Measurements from ENCODE around the gene ELOVL1.
"Not testable (repeated sequence)": the region's sequence is repeated elsewhere in the genome, so short reads cannot be mapped to it uniquely, and the experiment has no call there.

ELOVL1 gene

DNA sequence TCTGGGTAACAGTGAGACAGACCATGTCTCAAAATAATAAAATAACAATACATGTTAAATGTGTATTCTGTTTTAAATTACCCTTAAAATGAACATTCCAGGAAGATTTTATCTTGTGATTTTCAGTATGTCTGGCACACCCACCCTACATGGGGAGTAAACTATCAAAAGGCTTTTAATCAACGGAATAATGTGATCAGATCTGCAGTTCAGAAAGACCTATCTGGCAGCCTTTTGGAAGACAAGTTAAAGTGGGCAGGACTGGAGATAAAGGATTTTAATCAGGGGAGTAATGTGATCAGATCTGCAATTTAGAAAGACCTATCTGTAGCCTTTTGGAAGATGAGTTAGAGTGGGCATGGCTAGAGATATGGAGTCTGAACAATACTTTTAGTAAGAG lies 11.7 kb upstream of the ELOVL1 start:
- no peak for DNase-seq

GRCh38 chr1:43377831-43378230 lies 10.0 kb upstream of the ELOVL1 start:
- no peak for DNase-seq

GRCh38 chr1:43376723-43377235 lies 9.0 kb upstream of the ELOVL1 start:
- no peak for DNase-seq

- DNase-seq = no peak
Observed at GRCh38 chr1:43373066-43373940, 5.5 kb upstream of the ELOVL1 start.

- DNase-seq = no peak
Observed at GRCh38 chr1:43372172-43372571, 4.4 kb upstream of the ELOVL1 start.

GRCh38 chr1:43370564-43370963 lies 2.8 kb upstream of the ELOVL1 start:
- DNase-seq = no peak

DNA sequence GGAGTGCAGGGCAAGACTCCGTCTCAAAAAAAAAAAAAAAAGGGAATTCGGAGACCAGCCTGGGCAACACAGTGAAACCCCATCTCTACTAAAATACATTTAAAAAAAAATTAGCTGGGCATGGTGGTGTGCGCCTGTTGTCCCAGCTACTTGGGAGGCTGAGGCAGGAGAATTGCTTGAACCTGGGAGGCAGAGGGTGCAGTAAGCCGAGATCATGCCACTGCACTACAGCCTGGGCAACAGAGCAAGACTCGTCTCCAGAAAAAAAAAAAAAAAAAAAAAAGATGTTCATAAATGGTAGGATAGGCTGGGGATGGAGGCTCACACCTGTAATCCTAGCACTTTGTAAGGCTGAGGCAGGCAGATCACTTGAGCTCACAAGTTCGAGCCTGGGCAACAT lies 2.0 kb upstream of the ELOVL1 start:
- DNase-seq = not testable (repeated sequence)

DNA sequence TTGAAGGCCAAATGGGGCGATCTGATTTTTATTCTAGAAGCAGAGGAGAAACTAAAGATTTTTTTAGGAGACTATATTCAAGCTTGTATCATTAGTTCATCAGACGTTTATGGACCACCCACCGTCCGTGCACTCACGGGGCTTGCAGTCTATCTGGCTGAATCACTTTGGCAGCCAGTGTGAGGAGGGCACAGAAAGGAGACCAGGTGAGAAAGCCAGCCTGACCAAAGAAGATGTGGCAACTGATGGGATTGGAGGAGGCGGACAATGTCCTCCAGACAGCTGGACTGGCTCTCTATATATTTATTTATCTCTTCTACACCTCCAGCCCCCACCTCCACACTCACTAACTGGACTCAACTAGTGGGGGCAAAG lies 822 bp upstream of the ELOVL1 start:
- DNase-seq = no peak

- DNase-seq = peak in 1 of 2 donors; percentile 28
Observed at GRCh38 chr1:43367026-43367903, 546 bp downstream of the ELOVL1 start.

DNA sequence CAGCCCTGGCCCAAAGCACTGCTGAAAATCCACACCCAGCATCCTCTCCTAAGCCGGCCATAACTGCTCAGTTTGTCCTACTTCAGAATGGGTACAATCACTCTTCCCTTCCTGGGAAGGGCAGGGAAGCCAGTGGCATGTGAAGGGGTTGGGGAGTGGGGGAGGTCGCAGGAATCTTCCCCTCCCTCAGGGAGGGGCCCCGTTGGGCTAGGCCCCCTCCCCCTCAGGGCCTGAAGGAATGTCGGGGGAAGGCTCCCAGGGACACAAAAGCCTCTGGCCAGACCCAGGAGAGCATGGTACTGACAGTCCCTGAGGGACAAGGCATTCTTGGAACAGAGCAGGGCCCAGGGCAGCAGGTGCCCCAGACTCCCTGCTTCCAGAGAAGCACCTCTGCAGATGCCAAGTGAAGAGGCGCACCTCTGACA lies 1.2 kb downstream of the ELOVL1 start:
- no peak for DNase-seq

DNA sequence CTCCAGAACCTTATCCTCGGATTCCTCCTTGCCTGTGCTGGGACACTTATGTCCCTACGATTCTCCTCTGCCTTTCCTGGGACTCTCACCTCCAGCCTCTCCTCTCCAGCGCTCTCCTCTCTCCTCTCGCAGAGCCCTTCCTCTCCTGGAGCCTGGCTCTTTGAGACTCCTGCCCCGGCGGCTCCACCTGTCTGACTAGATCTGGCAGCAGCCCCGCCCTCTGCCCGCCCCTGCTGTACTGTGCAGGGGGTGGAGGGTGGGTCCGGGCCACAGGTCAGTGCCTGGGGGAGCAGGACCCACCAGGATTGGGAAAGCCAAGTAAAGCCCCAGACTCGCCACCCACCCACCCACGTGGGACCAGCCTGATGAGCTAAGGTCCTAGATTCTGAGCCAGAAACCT lies 1.6 kb downstream of the ELOVL1 start:
- DNase-seq = no peak

DNA sequence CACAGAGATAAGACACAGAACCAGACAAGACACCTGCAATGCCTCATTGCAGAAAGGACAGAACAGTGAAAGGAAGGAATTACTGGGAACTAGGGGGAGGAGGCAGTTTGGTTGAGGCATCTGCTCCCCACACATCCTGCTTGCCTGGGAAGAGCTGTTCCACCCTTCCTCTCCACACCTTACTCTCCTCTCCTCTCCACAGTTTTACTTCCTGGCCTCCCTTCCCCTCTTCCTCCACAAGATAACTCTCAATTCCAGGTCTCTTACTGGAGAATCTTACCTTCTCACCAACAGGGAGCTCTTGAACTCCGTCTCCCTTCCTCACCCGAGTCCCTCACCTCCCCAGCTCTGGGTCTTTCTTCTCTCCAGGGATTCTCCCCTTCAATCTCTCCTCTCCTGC lies 2.1 kb downstream of the ELOVL1 start:
- DNase-seq = no peak

- DNase-seq = no peak
Observed at GRCh38 chr1:43363935-43364525, 3.8 kb downstream of the ELOVL1 start.

DNA sequence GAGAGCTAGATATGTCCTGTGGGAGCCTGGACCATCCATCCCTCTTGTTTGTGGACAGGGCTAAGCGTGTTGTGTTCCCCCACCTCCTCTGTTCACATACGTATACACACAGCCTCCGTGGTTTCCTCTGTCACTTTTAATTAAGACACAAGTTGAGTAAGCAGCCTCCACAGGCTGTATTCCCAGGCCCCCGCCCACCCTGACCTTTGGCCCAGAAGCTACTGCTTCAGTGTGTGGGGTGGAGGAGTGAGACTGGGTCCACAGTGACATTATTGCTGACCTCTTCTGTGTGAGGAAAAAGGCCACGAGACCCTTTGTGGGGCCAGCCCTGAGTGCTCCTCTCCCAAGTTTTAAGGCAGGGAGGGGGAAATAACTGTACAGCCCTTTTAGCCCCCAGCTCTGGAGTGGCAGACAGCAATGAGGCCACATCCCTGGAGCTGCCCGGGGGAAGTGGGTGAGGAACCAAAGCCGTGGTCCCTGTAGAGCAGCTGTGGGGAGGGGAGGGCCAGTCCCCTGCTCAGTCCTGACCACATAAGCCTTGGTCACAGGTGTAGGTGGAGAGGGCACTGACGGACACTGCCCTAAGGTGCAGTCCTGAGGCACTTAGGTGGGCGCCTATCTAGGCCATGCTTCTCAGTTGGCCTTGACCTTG lies 4.4 kb downstream of the ELOVL1 start:
- DNase-seq = no peak

DNA sequence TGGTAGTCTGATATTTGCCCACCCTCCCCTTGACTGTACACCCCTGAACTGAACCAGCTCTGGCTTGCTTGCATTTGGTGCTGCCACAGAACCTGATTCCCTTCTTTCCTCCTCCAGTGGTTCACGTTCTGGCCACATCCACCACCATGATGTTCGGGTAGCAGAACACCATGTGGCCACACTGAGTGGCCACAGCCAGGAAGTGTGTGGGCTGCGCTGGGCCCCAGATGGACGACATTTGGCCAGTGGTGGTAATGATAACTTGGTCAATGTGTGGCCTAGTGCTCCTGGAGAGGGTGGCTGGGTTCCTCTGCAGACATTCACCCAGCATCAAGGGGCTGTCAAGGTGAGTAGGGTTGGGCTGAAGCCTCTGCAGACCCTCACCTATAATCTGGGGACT lies 7.2 kb downstream of the ELOVL1 start:
- DNase-seq = no peak

DNA sequence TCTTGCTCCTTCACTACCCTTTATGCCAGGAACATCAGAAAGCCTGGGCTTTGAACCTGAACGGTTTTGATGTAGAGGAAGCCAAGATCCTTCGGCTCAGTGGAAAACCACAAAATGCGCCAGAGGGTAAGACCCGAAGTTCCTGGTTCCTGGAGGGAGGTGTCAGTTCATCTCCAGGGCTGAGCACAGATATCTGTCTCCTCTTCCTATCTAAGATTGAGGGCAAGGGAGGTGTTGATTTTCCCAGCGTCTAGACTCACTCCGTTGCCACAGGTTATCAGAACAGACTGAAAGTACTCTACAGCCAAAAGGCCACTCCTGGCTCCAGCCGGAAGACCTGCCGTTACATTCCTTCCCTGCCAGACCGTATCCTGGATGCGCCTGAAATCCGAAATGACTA lies 8.1 kb downstream of the ELOVL1 start:
- no peak for DNase-seq

- DNase-seq = peak; percentile 94 to 97
Observed at GRCh38 chr1:43358746-43359693, 8.8 kb downstream of the ELOVL1 start, which contains the start of gene CDC20. Gene CDC20, plus strand, starts transcription at chr1:43358981. Its CDS starts 235 bp downstream, at chr1:43359216.

DNA sequence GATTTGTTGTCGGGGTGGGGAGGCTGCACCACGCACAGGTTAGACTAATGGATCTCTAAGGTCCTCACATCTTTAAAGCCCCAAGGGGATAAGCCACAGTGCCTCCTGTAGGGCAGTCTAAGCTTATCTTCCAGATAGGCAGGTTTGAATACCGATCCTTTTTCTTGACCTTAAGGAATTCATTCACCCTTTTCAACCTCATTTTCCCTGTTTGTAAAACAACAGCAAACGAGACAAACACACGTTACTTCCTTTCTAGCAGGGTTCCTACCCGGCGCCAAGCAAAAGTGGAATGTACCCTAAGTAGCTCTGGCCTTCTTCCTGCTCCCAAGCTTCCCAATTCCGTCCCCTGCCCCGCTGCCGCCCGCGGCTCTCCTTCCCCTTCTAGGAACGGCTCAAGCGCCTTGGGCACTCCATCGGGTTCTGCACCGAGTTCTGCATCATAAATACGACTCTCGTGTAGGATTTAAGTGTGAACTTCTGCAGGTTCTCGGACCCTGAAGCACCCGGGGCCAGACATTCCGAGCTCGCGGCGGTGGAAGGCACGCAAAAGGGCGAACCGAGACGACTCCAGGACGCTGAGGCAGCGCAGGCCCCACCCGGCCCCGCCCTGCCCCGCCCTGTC lies 9.6 kb downstream of the ELOVL1 start:
- DNase-seq = peak in 1 of 2 donors; percentile 37

DNA sequence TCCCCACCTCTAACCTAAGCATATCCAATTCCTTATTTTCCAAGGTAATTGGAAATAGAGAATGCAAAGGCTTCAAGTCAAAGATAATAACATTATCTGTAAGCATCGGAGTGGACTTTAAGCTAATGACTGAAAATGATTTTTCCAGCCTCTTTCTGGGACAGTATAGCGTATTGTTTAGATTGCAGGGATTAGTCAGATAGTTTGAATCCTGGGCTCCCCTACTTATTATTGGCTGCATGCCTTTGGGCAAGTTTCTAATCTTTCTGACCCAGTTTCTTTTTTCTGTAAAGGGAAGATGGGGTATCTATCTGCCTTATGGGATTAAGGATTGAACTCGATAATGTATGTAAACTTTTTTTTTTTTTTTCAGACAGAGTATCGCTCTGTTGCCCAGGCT lies 10.6 kb downstream of the ELOVL1 start:
- DNase-seq = no peak

- DNase-seq = no peak
Observed at GRCh38 chr1:43354936-43355335, 12.9 kb downstream of the ELOVL1 start.

DNA sequence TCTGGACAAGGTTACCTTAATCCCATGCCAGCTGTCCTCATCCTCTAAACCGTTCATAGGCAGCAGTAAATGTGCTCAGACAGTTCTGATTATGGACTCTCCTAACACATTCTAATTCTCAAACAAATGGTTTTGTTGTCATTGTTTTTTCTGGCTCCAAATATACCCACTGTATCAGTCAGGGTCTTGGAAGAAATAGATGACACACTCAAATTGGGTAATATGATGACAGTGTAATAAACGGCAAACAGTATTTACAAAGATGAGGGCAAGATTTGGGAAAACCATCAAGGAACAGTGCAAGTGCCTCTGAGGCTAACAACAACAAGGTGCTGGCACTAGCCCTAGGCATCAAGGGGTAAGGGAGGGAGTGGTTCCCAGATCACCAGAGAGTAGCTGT lies 13.3 kb downstream of the ELOVL1 start:
- DNase-seq = no peak

All from CD4-positive, alpha-beta T cell treated with Interferon alpha-2 for 1 hour (primary cell).